Renal cortex interstitium (tissue), 11 donors: Measurements from ENCODE around the gene FCER2. TPM values are rescaled to one million over a fixed set of nuclear protein-coding genes. Genes with fewer than 3 reads are reported as not detected.

Source experiments
- DNase-seq, 11 donors: peaks; one replicate each; pipeline ENCODE4 v3.0.0-alpha.2; 2013; ENCODE audit warnings: low read depth in 9 of 11, low spot score in 4 of 11; ENCODE audit errors: extremely low read depth in 1 of 11
- polyA plus RNA-seq, 3 donors: library from polyadenylated mRNA; unstranded; fragments of 120-200 nt; gene quantifications; one replicate each; pipeline ENCODE4 v1.2.1, GENCODE V29; 2013; ENCODE audit not compliant: insufficient read length in 3 of 3

Gene FCER2
- polyA plus RNA-seq, 3 donors = 0.06 to 0.14 TPM; not detected in 1

DNA sequence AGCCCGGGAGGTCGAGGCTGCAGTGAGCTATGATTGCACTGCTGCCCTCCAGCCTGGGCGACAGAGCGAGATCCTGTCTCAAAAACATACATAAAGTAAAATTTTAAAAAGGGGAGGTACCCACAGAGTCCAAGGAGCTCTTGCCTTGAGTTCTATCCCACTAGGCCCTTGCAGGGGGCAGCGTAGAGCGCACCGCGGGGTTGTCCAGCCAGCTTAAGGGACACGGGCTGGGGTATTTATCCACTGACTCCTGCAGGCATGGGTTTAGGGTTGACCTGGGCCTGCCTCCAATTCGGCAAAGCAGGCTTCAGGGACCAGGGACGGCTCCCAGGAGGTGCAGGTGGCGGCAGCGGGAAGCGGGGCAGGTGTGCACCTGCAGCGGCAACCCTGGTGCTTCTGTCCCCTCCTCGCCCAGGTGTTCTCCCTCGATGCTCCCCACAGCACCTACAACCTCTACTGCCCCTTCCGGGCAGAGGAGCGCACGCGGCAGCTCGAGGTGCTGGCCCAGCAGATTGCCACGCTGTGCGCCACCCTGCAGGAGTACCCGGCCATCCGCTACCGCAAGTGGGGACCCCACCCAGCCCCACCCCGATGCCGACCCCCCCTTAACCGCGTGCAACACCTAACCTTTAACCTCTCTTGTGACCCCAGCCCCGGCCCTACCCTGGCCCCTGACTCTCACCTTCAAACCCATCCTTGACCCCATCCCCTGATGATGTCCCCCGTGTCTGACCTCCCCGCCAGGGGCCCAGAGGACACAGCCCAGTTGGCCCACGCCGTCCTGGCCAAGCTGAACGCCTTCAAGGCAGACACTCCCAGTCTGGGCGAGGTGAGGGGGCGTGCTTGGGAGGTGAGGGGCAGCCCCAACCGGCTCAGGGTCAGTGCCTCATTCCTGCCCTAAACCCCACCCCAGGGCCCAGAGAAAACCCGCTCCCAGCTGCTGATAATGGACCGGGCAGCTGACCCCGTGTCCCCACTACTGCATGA is 60.3 kb downstream of the FCER2 start:
- DNase-seq = no peak

GRCh38 chr19:7640803-7641202 is 61.1 kb downstream of the FCER2 start:
- no peak for DNase-seq

DNA sequence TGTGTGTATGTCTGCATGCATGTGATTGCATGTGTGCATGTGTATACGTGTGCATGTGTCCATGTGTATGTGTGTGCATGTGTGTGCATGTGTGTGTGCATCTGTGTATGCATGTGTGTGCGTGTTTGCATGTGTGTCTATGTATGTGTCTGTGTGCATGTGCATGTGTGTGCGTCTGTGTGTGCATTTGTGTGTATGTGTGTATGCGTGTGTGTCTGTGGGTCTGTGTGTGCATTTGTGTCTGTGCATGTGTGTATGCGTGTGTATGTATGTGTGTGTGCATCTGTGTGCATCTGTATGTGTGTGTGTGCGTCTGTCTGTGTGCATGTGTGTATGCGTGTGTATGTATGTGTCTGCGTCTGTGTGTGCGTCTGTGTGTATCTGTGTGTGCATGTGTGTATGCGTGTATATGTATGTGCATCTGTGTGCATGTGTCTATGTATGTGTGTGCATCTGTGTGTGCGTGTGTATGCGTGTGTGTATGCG is 62.0 kb downstream of the FCER2 start:
- no peak for DNase-seq

DNA sequence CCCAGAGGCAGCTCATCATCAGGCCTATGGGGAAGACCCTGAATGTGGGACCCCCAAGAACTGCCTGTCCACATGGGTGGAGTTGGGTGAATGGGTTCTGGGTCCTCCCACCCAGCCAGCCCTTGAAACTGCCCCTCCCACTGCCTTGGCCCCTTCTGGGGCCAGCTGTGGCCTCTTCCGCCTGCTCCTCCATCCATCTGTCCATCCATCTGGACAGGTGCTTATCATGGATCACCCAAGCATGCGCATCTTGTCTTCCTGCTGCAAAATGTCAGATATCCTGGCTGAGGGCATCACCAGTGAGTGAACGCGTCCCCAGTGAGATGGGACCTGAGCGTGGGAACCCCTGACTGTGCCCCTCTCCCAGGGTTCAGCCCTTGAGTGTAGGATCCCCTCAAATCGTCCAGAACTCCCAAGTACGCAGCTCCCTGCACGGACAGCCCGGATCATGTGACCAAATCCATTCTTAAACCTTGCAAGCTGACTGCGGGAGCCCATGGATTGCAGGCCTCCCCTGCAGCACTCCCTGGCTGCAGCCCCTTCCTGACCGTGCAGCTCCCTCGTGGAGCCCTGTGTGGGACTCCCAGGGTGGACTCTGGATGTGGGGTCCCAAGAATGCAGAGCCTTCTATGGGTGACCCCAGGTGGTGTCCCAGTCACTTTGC is 63.0 kb downstream of the FCER2 start:
- DNase-seq = no peak

Other genes with a start within 250 kb of the FCER2 start
- 1 to 10 TPM; 6.0 to 7.9 (median 7.6) TPM for gene PEX11G, start 213.1 kb downstream of the FCER2 start, polyA plus RNA-seq
- gene ZNF358, start 186.0 kb downstream of the FCER2 start, polyA plus RNA-seq = 10 to 100 TPM; 31.9 to 59.6 (median 59.1) TPM
- gene MCOLN1, start 179.5 kb downstream of the FCER2 start, polyA plus RNA-seq = 10 to 100 TPM; 12.7 to 22.5 (median 15.8) TPM
- 10 to 100 TPM; 32.0 to 57.0 (median 43.3) TPM for gene PNPLA6, start 166.4 kb downstream of the FCER2 start, polyA plus RNA-seq
- gene CAMSAP3, start 106.3 kb downstream of the FCER2 start, polyA plus RNA-seq = 10 to 100 TPM; 16.4 to 25.4 (median 22.4) TPM
- gene XAB2, start 72.6 kb downstream of the FCER2 start, polyA plus RNA-seq = 10 to 100 TPM; 31.4 to 45.7 (median 42.6) TPM
- 100 to 1,000 TPM in 2 of 3 donors, 10 to 100 TPM in 1; 94.6 to 126 (median 122) TPM for gene PET100, start 72.3 kb downstream of the FCER2 start, polyA plus RNA-seq
- gene PCP2, start 68.4 kb downstream of the FCER2 start, polyA plus RNA-seq = 1 to 10 TPM in 1 of 3 donors, under 1 TPM in 2; 0.42 to 1.8 (median 0.83) TPM
- 10 to 100 TPM; 61.3 to 86.4 (median 75.4) TPM for gene STXBP2, start 65.0 kb downstream of the FCER2 start, polyA plus RNA-seq
- 1 to 10 TPM in 2 of 3 donors, under 1 TPM in 1; 0.76 to 1.7 (median 1.4) TPM for gene RETN, start 33.1 kb downstream of the FCER2 start, polyA plus RNA-seq
- gene MCEMP1, start 25.0 kb downstream of the FCER2 start, polyA plus RNA-seq = under 1 TPM; 0.14 to 0.61 (median 0.39) TPM
- 10 to 100 TPM; 36.3 to 71.1 (median 62.5) TPM for gene TRAPPC5, start 21.3 kb downstream of the FCER2 start, polyA plus RNA-seq
- gene CLEC4G, start 30.0 kb upstream of the FCER2 start, polyA plus RNA-seq = under 1 TPM in 1 of 3 donors, not detected in 2; 0.17 TPM
- 1 to 10 TPM; 1.4 to 2.7 (median 1.5) TPM for gene CD209, start 45.4 kb upstream of the FCER2 start, polyA plus RNA-seq
- gene CLEC4M, start 61.1 kb upstream of the FCER2 start, polyA plus RNA-seq = 1 to 10 TPM; 2.0 to 4.2 (median 3.4) TPM
- 10 to 100 TPM; 14.2 to 18.7 (median 14.9) TPM for gene EVI5L, start 128.1 kb upstream of the FCER2 start, polyA plus RNA-seq
- 1 to 10 TPM; 5.6 to 9.4 (median 8.1) TPM for gene PRR36, start 172.3 kb upstream of the FCER2 start, polyA plus RNA-seq
- 1 to 10 TPM; 1.4 to 3.0 (median 2.6) TPM for gene LRRC8E, start 186.4 kb upstream of the FCER2 start, polyA plus RNA-seq
- 10 to 100 TPM; 23.7 to 41.9 (median 33.7) TPM for gene MAP2K7, start 201.7 kb upstream of the FCER2 start, polyA plus RNA-seq
- gene TGFBR3L, start 212.7 kb upstream of the FCER2 start, polyA plus RNA-seq = 1 to 10 TPM in 2 of 3 donors, under 1 TPM in 1; 0.33 to 1.1 (median 1.0) TPM
- 10 to 100 TPM; 12.9 to 19.0 (median 18.8) TPM for gene SNAPC2, start 218.2 kb upstream of the FCER2 start, polyA plus RNA-seq
- gene CTXN1, start 224.0 kb upstream of the FCER2 start, polyA plus RNA-seq = 10 to 100 TPM; 12.7 to 33.9 (median 32.3) TPM
- 10 to 100 TPM; 39.4 to 59.3 (median 59.1) TPM for gene TIMM44, start 241.5 kb upstream of the FCER2 start, polyA plus RNA-seq